H54 (cell line): ENCODE data around the gene CHAT.

Source experiments
- DNase-seq: peaks from one replicate; pipeline ENCODE4 v3.0.0; 2011; ENCODE audit warnings: low spot score, mixed read lengths; ENCODE audit not compliant: insufficient read length
- FAIRE-seq: peaks from 3 replicates; lab custom pipeline; 2011; peaks lifted over from hg19 to GRCh38; lab: Jason Lieb, UNC
- POLR2A ChIP-seq: IDR thresholded peaks from 2 replicates; pipeline ENCODE4 v1.6.1; 2011; ENCODE audit warnings: low read depth, mild to moderate bottlenecking, low read length

The CHAT gene

GRCh38 chr10:49602380-49603023 lies 11.3 kb upstream of the CHAT start:
- TF ChIP-seq POLR2A = no peak
- no peak for FAIRE-seq

GRCh38 chr10:49605216-49605938 lies 8.5 kb upstream of the CHAT start:
- no peak for FAIRE-seq
- no peak for DNase-seq
- no peak for TF ChIP-seq POLR2A

More at GRCh38 chr10:49602380-49603023, 11.3 kb upstream of the CHAT start:
- no peak for DNase-seq

GRCh38 chr10:49605939-49606509 lies 7.8 kb upstream of the CHAT start:
- FAIRE-seq (no peak), DNase-seq (no peak)

GRCh38 chr10:49606981-49607535 lies 6.8 kb upstream of the CHAT start:
- DNase-seq = peak; percentile 87
- no peak for TF ChIP-seq POLR2A
- no peak for FAIRE-seq

More at GRCh38 chr10:49605939-49606509, 7.8 kb upstream of the CHAT start:
- no peak for TF ChIP-seq POLR2A

- DNase-seq = no peak
- TF ChIP-seq POLR2A = no peak
- no peak for FAIRE-seq
Measured at GRCh38 chr10:49608166-49609005, 5.5 kb upstream of the CHAT start.

- TF ChIP-seq POLR2A = no peak
- FAIRE-seq (no peak), DNase-seq (no peak)
Measured at GRCh38 chr10:49609006-49609282, 4.9 kb upstream of the CHAT start.

- no peak for TF ChIP-seq POLR2A
- DNase-seq = no peak
- no peak for FAIRE-seq
Measured at GRCh38 chr10:49609283-49610113, 4.3 kb upstream of the CHAT start.

GRCh38 chr10:49610114-49610457 lies 3.8 kb upstream of the CHAT start, which contains the start of gene SLC18A3:
TSS of gene SLC18A3 (plus strand) at chr10:49610310. CDS start at chr10:49610741, 431 bp downstream.
- DNase-seq = no peak
- no peak for TF ChIP-seq POLR2A
- no peak for FAIRE-seq

- no peak for DNase-seq
- no peak for FAIRE-seq
Measured at GRCh38 chr10:49610458-49611165, 3.2 kb upstream of the CHAT start.

GRCh38 chr10:49611166-49611815 lies 2.5 kb upstream of the CHAT start:
- DNase-seq (no peak), FAIRE-seq (no peak)
- TF ChIP-seq POLR2A = no peak

More at GRCh38 chr10:49610458-49611165, 3.2 kb upstream of the CHAT start:
- TF ChIP-seq POLR2A = no peak

GRCh38 chr10:49611816-49612512 lies 1.9 kb upstream of the CHAT start:
- no peak for FAIRE-seq
- no peak for TF ChIP-seq POLR2A
- no peak for DNase-seq
